HK-2 (cell line): ENCODE data around the gene EFCAB7.
"Not testable (repeated sequence)": the region's sequence is repeated elsewhere in the genome, so short reads cannot be mapped to it uniquely, and the experiment has no call there.

Experiments
- DNase-seq: peaks from one replicate; pipeline ENCODE4 v3.0.0-alpha.2; 2018; ENCODE audit not compliant: unreplicated experiment

Gene EFCAB7

DNA sequence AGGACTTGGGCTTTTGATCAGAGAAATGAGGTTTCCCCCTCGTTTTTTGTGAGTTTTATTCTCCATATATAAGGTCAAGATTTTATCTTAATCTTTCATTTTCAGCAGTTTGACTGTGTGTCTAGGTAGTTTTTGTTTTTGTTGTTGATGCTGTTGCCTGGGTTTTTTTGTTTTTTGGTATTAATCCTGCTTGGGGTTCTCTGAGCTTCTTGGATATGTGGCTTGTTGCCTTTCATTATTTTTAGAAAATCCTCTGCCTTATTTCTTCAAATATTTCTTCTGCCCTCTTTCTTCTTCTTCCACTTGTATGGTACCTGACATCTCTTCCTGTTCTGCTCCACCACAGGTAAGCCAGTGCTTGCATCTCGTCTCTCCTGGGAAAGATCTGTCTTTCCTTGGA lies 25.0 kb downstream of the EFCAB7 start:
- DNase-seq = no peak

DNA sequence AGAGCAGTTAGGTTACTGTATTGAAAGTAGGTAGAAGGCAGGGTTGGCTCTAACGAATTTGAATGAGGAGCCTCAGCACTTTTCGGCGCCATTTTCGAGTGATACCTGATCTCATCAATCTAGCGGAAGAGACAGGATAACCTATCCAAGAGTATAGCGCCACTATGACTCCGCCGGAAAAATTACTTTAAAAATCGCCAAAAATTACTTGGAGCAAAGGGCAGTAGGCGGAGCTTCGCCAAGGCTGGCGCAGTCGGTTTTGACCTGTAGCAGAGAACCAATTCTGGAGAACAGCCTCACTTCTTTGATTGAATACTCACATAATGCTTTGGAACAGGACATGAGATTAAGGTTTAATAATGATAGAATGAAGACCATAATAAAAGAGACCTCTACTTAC lies 25.6 kb downstream of the EFCAB7 start:
- DNase-seq = no peak

DNA sequence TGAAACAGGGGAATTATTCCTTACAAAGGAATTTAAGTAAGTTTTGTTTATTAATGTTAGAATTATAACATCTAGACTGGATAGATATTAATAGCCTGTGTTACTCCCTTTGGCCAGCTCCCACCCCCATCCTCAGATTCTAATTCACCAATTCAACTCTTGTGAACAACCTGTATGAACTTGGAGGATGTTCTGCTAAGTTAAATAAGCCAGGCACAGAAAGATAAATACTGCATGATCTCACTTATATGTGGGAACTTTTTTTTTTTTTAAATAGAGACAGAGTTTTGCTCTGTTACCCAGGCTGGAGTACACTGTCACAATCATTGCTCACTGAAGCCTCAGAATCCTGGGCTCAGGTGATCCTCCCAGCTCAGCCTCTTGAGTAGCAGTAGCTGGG lies 32.2 kb downstream of the EFCAB7 start:
- no peak for DNase-seq

DNA sequence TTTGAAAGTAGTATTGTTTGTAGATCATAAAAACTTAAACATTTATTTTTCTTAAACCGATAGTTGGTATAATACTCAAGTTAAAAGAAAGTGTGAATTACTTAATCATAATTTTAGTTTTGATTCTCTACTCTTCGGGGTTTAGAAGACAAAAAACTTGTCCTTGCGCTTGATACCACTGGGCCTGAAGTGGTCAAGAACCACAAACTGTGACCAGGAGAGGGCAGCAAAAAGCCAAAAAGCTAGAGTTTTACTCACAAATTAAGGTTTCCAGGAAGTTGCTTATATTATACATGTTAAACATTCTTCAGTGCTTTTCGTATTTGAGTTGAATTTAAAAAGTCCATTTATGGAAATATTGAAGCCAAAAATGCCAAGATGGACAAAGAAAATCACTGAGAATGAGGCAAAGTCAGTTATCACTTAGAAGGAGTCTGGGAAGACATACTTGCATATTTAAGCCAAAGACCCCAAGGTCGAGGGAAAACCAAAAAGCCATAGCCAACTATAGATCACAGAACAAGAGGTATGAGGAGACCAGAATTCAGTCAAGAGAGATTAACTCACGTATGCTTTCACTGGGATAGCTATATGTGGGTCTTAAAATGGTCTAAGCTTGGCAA lies 34.2 kb downstream of the EFCAB7 start:
- peak; percentile 17 for DNase-seq

DNA sequence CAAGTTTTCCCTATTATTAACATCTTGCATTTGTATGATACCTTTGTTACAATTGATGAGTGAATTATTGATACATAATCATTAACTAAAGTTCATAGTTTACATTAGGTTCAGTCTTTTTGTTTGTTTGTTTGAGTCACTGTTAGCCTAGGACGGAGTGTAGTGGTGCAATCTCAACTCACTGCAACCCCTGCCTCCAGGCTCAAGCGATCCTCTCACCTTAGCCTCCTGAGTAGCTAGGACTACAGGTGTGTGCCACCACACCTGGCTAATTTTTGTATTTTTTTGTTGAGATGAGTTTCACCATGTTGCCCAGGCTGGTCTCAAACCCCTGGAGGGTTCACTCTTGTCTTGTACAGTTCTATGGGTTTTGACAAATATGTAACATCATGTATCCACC lies 36.0 kb downstream of the EFCAB7 start:
- no peak for DNase-seq

DNA sequence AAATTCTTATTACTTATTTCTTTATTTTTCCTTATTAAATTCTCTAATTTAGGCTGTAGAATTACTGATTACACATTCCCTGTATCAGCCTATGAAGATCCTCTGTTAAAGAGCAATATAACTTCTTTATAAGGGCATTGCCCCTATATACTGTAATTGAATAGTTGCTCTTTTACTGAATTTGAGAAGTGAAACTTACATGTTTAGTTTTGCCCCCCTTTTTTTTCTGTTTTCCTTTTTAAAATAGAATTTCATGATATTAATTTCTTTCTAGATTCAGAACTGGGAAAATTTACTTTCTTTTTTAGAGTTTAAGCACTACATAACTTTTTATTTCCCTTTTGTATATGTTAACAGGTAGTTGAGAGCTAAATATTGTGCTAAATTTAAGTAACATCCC lies 40.4 kb downstream of the EFCAB7 start:
- DNase-seq = no peak

DNA sequence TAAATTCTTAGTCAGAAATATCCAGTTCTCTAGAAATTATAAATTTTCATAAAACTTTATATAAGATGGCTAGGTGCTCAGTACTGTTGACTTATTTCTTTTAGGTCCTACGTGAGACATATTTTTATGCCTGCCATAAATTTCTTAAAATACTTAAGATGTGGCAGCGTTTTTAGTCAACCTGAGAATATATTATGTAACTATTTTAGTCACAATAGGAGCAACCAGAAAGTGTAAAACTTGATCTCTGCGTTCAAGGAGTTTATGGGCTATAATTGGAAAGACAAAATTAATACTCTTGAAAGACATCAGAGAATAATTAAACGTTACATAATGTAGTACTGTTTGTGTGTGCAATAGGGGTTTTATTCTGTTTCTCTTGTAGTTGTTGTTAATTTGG lies 45.7 kb downstream of the EFCAB7 start:
- no peak for DNase-seq

DNA sequence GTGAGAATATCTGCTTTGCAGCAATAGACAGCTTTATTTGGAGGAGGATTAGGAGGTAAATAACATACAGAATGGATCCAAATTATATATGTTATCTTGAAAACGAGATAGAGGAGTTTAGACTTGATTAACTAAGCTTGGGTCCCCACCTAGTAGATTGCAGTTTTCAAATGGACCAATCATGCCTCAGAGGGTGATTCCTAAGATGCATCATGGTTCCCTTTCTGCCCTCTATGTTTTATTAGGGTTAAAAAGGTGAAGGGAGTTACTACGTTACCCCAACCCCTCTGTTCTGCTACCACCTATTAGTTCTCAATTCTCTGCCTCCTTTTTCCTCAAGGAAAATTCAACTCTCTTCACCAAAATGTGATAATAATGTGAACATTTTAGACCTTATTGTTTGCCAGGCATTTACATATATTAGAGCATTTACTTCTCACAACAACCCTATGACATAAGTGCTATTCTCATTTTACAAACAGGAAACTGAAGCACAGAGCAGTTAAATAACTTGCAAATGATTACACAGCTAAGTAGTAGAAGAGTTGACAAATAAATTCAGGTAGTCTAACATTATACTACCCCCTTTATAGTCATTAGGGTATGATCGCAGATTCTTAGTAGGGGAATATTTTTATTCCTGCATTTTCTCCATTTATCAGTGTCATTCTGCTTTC lies 46.5 kb downstream of the EFCAB7 start:
- DNase-seq = no peak

DNA sequence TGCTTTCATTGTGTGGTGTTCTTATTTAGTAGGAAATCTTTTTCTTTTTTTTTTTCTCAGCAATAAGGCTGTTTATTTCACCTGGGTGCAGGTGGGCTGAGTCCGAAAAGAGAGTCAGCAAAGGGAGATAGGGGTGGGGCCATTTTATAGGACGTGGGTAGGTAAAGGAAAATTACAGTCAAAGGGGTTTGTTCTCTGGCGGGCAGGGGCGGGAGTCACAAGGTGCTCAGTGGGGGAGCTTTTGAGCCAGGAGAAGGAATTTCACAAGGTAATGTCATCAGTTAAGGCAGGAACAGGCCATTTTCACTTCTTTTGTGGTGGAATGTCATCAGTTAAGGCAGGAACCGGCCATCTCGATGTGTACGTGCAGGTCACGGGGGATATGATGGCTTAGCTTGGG lies 49.4 kb downstream of the EFCAB7 start:
- DNase-seq = not testable (repeated sequence)

DNA sequence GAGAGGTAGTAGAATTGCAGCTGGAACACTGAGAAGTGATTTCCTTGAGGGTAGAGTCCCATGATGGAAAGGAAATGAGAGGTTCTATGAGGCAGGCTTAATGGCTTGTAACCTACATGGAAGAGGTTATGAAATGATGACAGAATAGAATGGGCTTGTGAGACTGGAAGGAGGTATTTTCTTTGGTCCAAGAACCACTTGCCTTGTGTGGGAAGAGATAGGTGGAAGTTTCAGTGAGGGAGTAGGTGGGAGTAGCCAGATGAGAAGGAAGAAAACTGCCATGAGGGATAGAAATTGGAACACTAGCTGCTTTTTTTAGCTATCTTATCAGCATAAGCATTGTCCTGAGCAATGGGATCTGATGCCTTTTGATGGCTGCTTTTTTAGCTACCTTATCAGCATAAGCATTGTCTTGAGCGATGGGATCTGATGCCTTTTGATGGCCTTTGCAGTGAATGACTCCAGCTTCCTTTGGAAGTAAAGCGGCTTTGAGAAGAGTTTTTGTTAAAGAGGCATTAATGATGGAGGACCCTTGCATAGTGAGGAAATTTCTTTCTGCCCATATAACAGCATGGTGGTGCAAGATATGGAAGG lies 51.0 kb downstream of the EFCAB7 start:
- not testable (repeated sequence) for DNase-seq

DNA sequence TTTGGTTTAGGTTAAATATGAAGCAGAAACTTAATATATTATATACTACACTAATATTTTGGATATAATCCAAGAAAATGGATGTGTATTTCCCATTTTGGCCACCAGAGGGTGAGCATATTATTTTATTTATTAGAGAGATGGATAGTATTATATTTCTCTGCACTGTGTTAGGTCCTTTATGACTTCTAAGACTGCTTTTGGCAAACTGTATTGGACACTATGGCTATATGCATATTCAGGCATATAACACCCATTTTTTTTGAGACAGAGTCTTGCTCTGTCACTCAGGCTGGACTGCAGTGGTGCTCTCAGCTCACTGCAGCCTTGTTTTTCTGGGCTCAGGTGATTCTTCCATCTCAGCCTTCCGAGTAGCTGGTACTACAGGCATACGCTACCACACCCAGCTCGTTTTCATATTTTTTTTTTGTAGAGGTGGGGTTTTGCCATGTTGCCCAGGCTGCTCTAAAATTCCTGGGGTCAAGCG lies 52.1 kb downstream of the EFCAB7 start:
- DNase-seq = no peak

DNA sequence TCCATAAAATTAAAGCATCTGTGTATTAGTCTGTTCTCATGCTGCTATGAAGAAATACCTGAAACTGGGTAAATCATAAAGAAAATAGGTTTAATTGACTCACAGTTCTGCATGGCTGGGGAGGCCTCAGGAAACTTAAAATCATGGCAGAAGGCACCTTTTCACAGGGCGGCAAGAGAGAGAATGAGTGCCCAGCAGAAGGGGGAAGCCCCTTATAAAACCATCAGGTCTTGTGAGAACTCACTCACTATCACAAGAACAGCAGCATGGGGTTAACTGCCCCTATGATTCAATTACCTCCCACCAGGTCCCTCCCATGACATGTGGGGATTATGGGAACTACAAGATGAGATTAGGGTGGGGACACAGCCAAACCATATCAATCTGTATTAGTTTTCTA lies 63.0 kb downstream of the EFCAB7 start:
- not testable (repeated sequence) for DNase-seq

DNA sequence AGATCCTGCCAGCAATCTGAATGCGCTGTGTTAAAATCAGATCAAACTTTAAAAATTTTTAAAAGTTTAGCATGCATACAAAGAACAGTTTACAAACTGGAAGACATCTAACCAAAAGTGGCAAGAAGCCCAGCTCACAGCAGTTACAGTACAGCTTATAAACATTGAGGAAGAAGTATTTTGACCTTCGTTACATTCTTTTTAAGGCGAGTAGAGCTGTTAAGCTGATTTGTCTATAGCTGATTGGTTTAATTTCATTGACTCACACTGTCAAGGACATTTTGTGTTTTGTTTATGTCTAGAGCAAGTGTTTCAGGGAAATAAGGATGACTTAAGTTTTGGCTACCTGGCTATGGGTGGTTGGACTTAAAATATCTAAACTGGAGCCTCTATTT lies 66.8 kb downstream of the EFCAB7 start:
- no peak for DNase-seq

DNA sequence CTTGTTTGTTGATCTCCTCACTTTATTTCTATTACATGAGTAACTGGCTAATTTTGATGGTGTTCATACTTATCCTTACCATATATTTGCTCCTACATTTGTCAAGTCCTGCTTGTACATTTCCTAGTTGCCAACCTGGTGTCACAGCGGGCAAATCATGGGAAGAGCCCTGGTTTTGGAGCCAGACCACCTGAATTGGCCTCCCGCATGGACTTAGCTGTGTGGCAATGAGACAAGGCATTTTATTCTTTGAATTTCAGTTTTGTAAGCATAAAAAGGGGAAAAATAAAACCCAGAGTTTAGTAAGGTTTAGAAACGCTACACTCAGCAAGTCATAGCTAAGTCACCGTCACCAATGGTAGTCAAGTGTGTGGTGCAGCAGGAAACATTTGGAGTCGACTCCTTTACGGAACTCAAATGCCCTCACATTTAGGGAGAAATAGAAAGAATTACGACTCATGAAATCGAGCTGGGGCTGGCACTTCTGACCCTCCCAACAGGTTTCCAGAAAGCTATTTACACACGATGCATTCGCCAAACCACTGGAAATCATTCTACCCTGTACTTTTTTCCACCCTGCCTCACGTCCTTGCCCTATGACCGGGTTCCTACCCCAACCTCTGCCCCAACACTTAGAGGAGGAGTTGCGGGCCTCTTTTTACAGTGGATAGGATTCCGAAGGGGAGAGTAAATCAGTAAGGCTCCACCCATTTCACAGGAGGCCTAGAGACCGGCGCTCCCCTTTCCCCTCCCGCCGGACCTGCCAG lies 69.4 kb downstream of the EFCAB7 start:
- DNase-seq = no peak

DNA sequence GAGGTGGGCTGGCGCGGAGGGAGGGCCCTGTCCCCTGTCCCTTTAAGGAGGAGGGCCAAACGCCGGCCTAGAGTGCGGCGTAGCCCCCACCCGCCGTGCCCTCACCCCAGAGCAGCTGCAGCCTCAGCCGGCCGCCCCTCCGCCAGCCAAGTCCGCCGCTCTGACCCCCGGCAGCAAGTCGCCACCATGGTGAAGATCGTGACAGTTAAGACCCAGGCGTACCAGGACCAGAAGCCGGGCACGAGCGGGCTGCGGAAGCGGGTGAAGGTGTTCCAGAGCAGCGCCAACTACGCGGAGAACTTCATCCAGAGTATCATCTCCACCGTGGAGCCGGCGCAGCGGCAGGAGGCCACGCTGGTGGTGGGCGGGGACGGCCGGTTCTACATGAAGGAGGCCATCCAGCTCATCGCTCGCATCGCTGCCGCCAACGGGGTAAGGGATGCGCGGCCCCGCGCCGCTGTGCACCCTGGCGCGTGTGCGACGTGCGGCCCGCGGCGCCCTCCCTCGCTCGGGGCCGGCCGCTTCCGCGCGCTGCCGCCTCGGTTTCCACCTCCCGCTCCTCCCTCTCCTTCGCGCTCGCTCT lies 70.1 kb downstream of the EFCAB7 start, which contains the start of gene PGM1:
Gene PGM1 (plus strand): TSS at position 109 of the 583 bp plus-strand sequence. CDS start 78 bp downstream, at position 187.
- DNase-seq = peak; percentile 86

DNA sequence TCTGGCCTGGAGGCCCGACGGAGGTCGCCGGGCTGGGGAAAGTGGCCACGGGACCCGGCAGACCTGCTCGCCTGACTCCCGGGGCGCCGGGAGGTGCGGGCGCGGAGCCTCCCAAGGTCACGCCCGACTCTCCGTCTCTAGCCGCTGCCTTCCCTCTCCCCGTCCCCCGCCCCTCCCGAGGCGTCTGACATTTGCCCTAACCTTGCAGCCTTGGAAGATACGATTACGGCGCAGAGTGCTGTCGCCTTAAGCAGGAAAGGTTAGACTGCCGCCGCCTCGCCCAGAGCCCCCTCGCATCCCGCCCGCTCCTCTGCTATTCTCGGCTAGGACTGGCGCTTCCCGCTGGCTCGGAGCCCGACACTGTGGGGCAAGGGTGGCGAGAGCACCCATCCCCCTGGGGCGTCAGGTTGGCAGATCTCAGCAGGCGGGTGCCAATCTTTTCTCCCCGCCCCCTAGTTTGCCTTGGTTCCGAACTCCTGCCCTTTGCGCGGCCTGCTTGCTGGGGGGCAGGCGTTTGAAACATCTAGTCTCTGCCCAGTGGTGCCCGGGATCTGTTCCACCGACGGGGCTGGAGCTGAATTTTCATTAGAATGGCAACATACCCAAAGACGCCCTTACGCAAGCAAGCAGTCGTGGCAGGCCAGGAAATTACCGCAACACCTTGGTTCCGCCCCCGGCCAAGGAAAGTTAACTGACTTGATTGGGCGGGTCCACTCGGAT lies 70.7 kb downstream of the EFCAB7 start:
- peak; percentile 79 for DNase-seq

DNA sequence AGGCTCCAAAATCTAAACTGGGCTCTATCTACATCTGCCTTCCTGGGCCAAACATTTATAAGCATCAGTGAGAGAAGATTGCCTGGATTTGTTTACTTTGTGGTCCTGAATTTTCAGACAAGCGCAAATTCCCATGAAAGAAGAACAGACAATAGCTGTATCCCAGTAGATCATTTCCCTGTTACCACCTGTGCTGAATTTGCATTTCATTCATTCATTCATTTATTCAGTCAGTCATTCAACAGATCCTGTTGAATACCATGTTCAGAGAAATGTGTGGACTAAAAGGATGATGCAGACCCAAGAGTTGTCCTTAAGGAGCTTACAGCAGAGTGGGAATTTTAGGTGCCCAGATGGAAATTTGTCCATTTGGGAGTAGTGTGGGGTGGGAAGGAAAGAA lies 72.1 kb downstream of the EFCAB7 start:
- DNase-seq = no peak

DNA sequence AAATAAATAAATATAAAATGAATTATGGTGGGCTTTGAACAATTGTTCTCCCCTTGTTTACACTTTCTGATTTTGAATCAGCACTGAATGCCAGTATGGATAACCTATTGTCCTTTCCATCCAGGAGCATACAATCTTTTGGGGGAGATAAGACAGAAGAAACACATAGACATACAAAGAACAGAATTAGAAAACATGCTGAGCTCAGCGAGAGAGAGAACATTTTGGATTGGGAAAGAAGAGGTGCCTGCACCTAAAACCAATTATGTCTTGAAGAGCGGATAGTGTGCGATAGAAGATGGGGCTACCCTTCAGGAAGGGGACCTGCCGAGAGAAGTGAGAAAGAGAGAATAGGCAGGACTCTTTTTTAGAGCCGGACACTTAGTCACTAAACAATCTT lies 76.5 kb downstream of the EFCAB7 start:
- DNase-seq = no peak

DNA sequence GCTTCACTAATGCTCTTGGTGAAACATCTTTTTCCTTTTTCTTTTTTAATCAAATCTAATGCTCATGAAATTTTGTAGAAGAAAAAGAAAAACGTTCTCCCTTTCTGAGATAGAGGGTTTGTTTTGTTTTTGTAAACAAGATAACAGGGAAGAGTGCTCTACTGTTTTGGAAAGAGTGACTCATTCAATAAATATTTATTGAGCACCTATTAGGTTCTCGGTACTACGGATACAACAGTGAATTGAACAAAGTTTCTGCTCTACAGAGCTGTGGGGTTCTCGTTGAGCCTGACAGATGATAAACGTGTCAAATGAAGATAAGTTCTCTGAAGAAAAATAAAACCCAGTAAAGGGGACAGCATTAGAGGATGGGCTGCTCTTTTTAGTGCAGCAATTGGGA lies 76.9 kb downstream of the EFCAB7 start:
- no peak for DNase-seq

DNA sequence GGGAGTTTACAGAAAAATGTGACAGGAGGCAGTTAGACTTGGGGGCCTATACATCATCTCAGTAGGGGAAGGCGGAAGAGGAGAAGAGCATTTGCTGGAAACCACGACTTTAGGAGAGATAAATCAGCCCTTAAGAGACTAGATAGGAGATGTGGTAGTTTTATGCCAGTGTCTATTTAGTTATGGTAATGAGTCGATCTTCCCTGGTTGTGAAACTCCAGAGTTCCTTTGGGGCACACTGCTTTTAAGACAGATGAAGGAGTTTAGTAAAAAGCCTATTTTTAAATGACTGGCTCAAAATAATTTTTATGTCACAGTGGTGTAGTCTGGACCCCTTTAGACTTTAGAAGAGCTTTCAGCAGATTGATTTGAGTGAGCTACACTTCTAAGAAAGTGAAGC lies 77.7 kb downstream of the EFCAB7 start:
- no peak for DNase-seq

DNA sequence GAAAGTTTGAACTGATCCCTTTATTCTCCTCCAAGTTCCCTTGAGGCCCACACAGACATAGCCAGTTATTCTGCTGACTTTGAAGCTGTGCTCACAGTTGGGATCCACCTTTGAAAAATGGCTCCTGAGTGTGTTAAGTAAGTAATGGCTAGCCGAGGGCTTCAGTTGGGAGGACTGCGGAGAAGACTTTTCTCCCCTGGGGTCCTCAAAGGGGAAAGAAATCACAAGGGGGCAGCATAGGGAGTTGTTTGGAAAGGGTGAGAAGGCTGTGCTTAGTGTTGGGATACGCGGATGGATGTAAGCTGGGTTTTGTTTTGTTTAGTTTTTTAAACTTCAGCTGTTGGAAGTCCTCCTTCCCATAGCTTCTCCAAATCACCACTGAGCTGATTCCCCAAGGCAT lies 78.1 kb downstream of the EFCAB7 start:
- no peak for DNase-seq
